HFFc6 (cell line): ENCODE data around the gene ART5. TPM values are rescaled to one million over a fixed set of nuclear protein-coding genes. Genes with fewer than 3 reads are reported as not detected.
A peak's percentile ranks its signal among the peaks of the same experiment; 100 is the strongest.

Source experiments
- DNase-seq: peaks from one replicate; pipeline ENCODE4 v3.0.0-alpha.2; 2018
- H3K27ac Mint-ChIP-seq: 2 replicates; pipeline ENCODE4 v1.8.0; 2020; ENCODE audit warnings: mild to moderate bottlenecking, mixed read lengths
- H3K27me3 Mint-ChIP-seq: 2 replicates; pipeline ENCODE4 v1.8.0; 2021; ENCODE audit warnings: mild to moderate bottlenecking, moderate library complexity, mixed read lengths; ENCODE audit not compliant: insufficient read depth
- H3K36me3 Mint-ChIP-seq: 2 replicates; pipeline ENCODE4 v1.8.0; 2021; ENCODE audit warnings: low read depth, mixed read lengths
- H3K4me1 Mint-ChIP-seq: 2 replicates; pipeline ENCODE4 v1.8.0; 2020; ENCODE audit warnings: low read depth, mixed read lengths
- H3K4me3 Mint-ChIP-seq: 2 replicates; pipeline ENCODE4 v1.8.0; 2020; ENCODE audit warnings: mild to moderate bottlenecking, moderate library complexity, mixed read lengths
- H3K9me3 Mint-ChIP-seq: 2 replicates; pipeline ENCODE4 v1.8.0; 2020; ENCODE audit warnings: mild to moderate bottlenecking, mixed read lengths
- total RNA-seq, 6 experiments: library from RNA; stranded (reverse); fragmentation: NEBNext Ultra II Directional; extraction: Animal tissue kit (Norgen Biotek cat#: 25700); gene quantifications; 2 replicates in 1 of 6; 3 replicates in 5 of 6; pipeline ENCODE4 v1.2.3, GENCODE V29; 2021
- TF ChIP-seq, protein P1 (sequence below): fragments of 200-600 bp; sonication (generic); IDR thresholded peaks from 2 replicates; pipeline ENCODE4 v1.5.0; 2021; ENCODE audit warnings: antibody characterized with exemption, mild to moderate bottlenecking

Gene ART5
- total RNA-seq, 6 experiments from 2014 or later: not detected

DNA sequence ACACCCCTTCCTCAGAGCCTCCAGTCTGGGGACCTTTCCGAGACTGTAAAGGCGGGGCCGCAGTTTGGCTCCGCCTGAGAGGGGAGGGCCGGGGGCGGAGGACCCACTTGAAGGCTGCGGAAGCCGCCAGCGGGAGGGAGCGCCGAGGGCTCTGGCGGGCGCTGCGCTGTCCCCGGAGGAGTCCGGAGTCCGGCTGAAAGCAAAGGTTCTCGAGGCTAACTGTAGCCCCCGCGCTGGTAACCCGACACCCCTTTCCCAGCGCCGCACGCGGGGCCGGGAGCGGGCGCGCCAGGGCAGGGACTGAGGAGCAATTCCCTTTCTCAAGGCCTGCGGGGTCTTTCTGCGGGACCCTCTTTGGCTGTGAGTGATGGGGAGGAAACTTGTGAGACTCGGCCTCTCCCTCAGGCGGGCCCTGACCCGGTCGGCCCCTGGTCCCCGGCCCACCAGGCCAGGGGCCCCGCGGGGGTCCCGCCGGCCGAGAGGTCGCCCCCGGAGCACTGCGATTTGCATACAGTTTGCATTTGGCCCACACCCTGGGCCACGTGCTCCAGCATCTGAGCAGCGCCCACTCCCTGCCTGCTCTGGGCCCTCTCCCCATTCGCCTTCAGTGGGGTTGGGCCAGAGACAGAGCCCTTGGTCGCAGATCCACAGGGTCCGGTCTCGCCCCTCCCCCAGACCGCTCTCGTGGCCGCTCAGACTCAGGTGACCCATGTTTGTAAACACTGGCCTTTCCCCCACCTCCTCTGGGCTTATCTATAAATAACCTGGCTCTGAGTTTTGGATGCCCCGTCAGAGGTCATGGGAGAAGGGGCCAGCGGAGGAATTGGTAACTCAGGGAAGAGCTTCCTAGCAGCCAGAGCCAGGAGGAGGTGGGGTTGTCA is 519 bp upstream of the ART5 start:
- H3K36me3 Mint-ChIP-seq: no peaks in the 10 kb centered on the region; the same call in 1 of the 2 replicates
- H3K9me3 Mint-ChIP-seq: no peaks in the 10 kb centered on the region
- peaks cover 5% of the 10 kb centered on the region; the same call in 1 of the 2 replicates for H3K4me1 Mint-ChIP-seq
- no peak for DNase-seq
- no peak overlapping the region for H3K27ac Mint-ChIP-seq
- TF ChIP-seq, protein P1, sequence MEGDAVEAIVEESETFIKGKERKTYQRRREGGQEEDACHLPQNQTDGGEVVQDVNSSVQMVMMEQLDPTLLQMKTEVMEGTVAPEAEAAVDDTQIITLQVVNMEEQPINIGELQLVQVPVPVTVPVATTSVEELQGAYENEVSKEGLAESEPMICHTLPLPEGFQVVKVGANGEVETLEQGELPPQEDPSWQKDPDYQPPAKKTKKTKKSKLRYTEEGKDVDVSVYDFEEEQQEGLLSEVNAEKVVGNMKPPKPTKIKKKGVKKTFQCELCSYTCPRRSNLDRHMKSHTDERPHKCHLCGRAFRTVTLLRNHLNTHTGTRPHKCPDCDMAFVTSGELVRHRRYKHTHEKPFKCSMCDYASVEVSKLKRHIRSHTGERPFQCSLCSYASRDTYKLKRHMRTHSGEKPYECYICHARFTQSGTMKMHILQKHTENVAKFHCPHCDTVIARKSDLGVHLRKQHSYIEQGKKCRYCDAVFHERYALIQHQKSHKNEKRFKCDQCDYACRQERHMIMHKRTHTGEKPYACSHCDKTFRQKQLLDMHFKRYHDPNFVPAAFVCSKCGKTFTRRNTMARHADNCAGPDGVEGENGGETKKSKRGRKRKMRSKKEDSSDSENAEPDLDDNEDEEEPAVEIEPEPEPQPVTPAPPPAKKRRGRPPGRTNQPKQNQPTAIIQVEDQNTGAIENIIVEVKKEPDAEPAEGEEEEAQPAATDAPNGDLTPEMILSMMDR: no peak
- H3K4me3 Mint-ChIP-seq: peak overlapping the region; percentile 21; the same call in 1 of the 2 replicates
- peaks cover 70% of the 10 kb centered on the region for H3K27me3 Mint-ChIP-seq

DNA sequence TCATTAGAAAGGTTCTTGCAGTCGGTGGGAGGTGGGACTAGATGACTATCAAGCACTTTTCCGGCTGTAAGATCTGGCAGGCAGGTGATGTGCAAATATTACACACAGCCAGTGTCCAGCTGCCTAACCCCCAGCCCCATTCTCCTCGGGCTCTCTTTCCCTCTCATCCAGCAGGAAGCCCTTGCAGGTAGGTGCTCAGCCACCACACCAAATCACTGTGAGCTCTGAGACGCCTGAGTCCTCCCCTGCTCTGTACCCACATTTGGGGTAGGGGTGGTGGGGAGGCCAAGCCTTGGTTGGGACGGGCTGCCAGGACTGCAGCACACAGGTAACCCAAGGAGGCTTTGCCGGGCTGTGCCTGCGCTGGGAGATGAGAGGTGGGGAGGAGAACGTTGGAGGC is 601 bp downstream of the ART5 start:
- Mint-ChIP-seq H3K27ac (no peak overlapping the region), H3K9me3 (no peaks in the 10 kb centered on the region), H3K36me3 (no peaks in the 10 kb centered on the region; the same call in 1 of the 2 replicates), H3K4me3 (peak overlapping the region; percentile 22; the same call in 1 of the 2 replicates), H3K4me1 (peaks cover 5% of the 10 kb centered on the region; the same call in 1 of the 2 replicates), H3K27me3 (peaks cover 76% of the 10 kb centered on the region)
- no peak for DNase-seq
- TF ChIP-seq, protein P1: no peak

DNA sequence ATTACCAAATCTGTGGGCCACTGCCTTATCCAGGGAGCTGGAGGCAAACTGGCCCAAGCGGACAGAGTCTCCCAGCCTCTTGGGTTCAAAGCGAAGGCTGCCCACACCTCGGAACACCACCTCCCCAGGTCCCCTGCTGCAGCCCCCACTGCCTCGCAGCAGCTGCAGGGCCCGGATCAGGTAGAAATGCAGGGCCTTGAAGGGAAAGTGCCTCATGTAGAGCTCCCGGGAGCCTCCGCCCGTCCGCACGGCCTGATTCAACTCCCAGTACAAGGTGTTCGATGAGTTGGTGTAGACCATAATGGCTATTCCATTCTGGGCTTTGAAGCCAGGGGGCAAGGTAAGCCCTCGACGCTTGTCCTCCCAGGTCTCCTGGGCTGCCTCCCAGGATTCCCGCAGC is 2.0 kb downstream of the ART5 start:
- Mint-ChIP-seq H3K9me3 (no peaks in the 10 kb centered on the region), H3K4me3 (no peak overlapping the region), H3K27me3 (peaks cover 77% of the 10 kb centered on the region), H3K4me1 (peaks cover 5% of the 10 kb centered on the region; the same call in 1 of the 2 replicates), H3K36me3 (no peaks in the 10 kb centered on the region; the same call in 1 of the 2 replicates), H3K27ac (no peak overlapping the region)
- DNase-seq: no peak
- TF ChIP-seq, protein P1: no peak

DNA sequence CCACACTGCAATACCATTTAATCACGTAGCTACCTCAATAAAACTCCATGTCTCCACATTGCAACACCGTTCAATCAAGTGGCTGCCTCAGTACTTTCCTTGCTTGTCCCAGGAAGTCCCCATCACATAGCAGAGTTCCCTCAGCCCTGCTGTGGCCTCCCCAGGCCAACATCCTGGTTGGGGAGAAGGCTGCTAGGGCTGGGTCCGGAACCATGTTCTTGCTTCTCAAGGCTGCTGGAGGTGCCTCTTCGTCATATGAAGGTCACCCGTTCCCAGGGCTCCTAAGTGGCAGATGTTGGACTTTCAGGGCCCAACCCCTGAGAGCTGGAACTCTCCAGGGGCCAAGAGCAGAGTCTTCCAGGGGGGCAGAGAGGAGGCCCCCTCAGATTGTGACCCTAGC is 3.3 kb downstream of the ART5 start:
- peaks cover 68% of the 10 kb centered on the region for H3K27me3 Mint-ChIP-seq
- no peaks in the 10 kb centered on the region for H3K9me3 Mint-ChIP-seq
- no peak for DNase-seq
- H3K27ac Mint-ChIP-seq: no peak overlapping the region
- no peaks in the 10 kb centered on the region; the same call in 1 of the 2 replicates for H3K36me3 Mint-ChIP-seq
- TF ChIP-seq, protein P1: no peak
- H3K4me3 Mint-ChIP-seq: no peak overlapping the region
- peaks cover 5% of the 10 kb centered on the region; the same call in 1 of the 2 replicates for H3K4me1 Mint-ChIP-seq

DNA sequence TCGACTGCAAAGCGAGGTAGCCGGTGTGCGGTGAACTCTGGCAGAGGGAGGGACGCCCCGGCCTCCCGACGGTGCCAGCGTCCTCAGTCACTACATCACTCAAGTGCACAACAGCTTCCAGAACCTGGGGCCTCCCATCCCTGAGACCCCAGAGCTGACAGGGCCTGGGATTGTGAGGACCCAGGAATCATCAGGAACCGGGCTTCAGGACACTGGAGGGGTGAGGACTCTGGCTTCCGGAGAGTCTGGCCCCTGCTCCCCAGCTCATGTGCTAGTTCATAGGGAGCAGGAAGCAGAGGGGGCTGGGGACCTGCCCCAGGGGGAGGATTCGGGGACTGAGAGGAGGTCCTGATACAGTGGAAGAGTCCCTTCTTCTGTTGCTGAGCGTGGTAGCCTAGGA is 4.6 kb downstream of the ART5 start:
- Mint-ChIP-seq H3K4me3 (no peak overlapping the region), H3K27ac (no peak overlapping the region), H3K4me1 (no peaks in the 10 kb centered on the region), H3K9me3 (no peaks in the 10 kb centered on the region), H3K27me3 (peaks cover 59% of the 10 kb centered on the region), H3K36me3 (no peaks in the 10 kb centered on the region; the same call in 1 of the 2 replicates)
- DNase-seq: no peak
- TF ChIP-seq, protein P1: no peak
